ENCODE results near the gene ERP29.

The ERP29 gene

GRCh38 chr12:111984820-111985219, 28.4 kb upstream of the ERP29 start:
- Histone ChIP-seq H3K27me3 (ENCODE audit: insufficient read depth, low read length, poor library complexity, severe bottlenecking) (no peaks in the 10 kb centered on the region), H3K4me1 (ENCODE audit: insufficient read depth, low read length, poor library complexity, severe bottlenecking) (no peaks in the 10 kb centered on the region), H3K9me2 (replicated peaks; ENCODE audit: low read depth, low read length) (no peaks in the 10 kb centered on the region), H3K9me3 (ENCODE audit: insufficient read depth, low read depth, low read length) (no peaks in the 10 kb centered on the region), H4K20me1 (ENCODE audit: insufficient read depth, low read length, poor library complexity, severe bottlenecking) (no peaks in the 10 kb centered on the region), H3K4me2 (ENCODE audit: low read depth, low read length, poor library complexity, severe bottlenecking) (no peak overlapping the region), H3F3A (ENCODE audit: low read depth) (no peaks in the 10 kb centered on the region), H2AFZ (ENCODE audit: low read length) (no peak overlapping the region), H3K4me3 (ENCODE audit: low read length, poor library complexity, severe bottlenecking) (no peak overlapping the region), H3K79me2 (ENCODE audit: insufficient read depth, low read length) (no peaks in the 10 kb centered on the region), H3K36me3 (ENCODE audit: insufficient read depth, low read length) (no peaks in the 10 kb centered on the region), H3K9ac (ENCODE audit: low read depth, low read length, poor library complexity, severe bottlenecking) (no peak overlapping the region)
- TF ChIP-seq, protein P1, sequence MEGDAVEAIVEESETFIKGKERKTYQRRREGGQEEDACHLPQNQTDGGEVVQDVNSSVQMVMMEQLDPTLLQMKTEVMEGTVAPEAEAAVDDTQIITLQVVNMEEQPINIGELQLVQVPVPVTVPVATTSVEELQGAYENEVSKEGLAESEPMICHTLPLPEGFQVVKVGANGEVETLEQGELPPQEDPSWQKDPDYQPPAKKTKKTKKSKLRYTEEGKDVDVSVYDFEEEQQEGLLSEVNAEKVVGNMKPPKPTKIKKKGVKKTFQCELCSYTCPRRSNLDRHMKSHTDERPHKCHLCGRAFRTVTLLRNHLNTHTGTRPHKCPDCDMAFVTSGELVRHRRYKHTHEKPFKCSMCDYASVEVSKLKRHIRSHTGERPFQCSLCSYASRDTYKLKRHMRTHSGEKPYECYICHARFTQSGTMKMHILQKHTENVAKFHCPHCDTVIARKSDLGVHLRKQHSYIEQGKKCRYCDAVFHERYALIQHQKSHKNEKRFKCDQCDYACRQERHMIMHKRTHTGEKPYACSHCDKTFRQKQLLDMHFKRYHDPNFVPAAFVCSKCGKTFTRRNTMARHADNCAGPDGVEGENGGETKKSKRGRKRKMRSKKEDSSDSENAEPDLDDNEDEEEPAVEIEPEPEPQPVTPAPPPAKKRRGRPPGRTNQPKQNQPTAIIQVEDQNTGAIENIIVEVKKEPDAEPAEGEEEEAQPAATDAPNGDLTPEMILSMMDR (conservative IDR thresholded peaks at IDR 0.05; ENCODE audit: low read length), result no peak
- TF ChIP-seq EZH2phosphoT487 (IDR thresholded peaks at IDR 0.05; ENCODE audit: borderline replicate concordance), result no peak

DNA sequence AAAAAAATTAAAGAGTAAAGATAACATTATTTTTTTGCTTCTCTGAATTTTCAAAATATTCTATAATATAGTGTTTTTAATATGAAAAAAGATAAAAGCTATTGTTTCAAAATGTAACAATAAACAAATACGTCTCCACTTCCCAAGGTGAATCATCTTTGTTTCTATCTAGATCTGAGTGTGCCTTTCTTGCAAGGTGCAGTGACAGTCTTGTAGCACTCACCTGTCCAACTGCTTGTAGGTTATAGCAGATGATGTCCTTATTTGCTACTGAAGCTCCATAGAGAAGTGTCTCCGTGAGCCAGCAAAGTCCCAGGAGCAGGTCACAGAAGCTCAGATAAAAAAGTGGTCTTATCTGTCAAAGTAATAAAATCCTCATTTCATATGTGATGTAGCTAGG, 21.7 kb upstream of the ERP29 start:
- H2AFZ ChIP-seq (ENCODE audit: low read length), result no peak overlapping the region
- H4K20me1 ChIP-seq (ENCODE audit: insufficient read depth, low read length, poor library complexity, severe bottlenecking), result no peaks in the 10 kb centered on the region
- H3K4me1 ChIP-seq (ENCODE audit: insufficient read depth, low read length, poor library complexity, severe bottlenecking), result peaks cover 21% of the 10 kb centered on the region
- H3K4me2 ChIP-seq (ENCODE audit: low read depth, low read length, poor library complexity, severe bottlenecking), result no peak overlapping the region
- no peak overlapping the region for H3K9ac ChIP-seq (ENCODE audit: low read depth, low read length, poor library complexity, severe bottlenecking)
- H3K9me3 ChIP-seq (ENCODE audit: insufficient read depth, low read depth, low read length), result no peaks in the 10 kb centered on the region
- no peaks in the 10 kb centered on the region for H3K9me2 ChIP-seq (replicated peaks; ENCODE audit: low read depth, low read length)
- no peaks in the 10 kb centered on the region for H3K27me3 ChIP-seq (ENCODE audit: insufficient read depth, low read length, poor library complexity, severe bottlenecking)
- no peak for TF ChIP-seq EZH2phosphoT487 (IDR thresholded peaks at IDR 0.05; ENCODE audit: borderline replicate concordance)
- TF ChIP-seq, protein P1 (conservative IDR thresholded peaks at IDR 0.05; ENCODE audit: low read length), result no peak
- H3K36me3 ChIP-seq (ENCODE audit: insufficient read depth, low read length), result no peaks in the 10 kb centered on the region
- no peak overlapping the region for H3K4me3 ChIP-seq (ENCODE audit: low read length, poor library complexity, severe bottlenecking)
- no peaks in the 10 kb centered on the region for H3F3A ChIP-seq (ENCODE audit: low read depth)
- no peaks in the 10 kb centered on the region for H3K79me2 ChIP-seq (ENCODE audit: insufficient read depth, low read length)

- Histone ChIP-seq H3K9me3 (ENCODE audit: insufficient read depth, low read depth, low read length) (no peaks in the 10 kb centered on the region), H2AFZ (ENCODE audit: low read length) (no peak overlapping the region), H4K20me1 (ENCODE audit: insufficient read depth, low read length, poor library complexity, severe bottlenecking) (no peaks in the 10 kb centered on the region), H3F3A (ENCODE audit: low read depth) (no peaks in the 10 kb centered on the region), H3K79me2 (ENCODE audit: insufficient read depth, low read length) (no peaks in the 10 kb centered on the region), H3K9ac (ENCODE audit: low read depth, low read length, poor library complexity, severe bottlenecking) (no peak overlapping the region), H3K9me2 (replicated peaks; ENCODE audit: low read depth, low read length) (no peaks in the 10 kb centered on the region), H3K4me1 (ENCODE audit: insufficient read depth, low read length, poor library complexity, severe bottlenecking) (peaks cover 21% of the 10 kb centered on the region), H3K4me2 (ENCODE audit: low read depth, low read length, poor library complexity, severe bottlenecking) (no peak overlapping the region), H3K36me3 (ENCODE audit: insufficient read depth, low read length) (no peaks in the 10 kb centered on the region), H3K4me3 (ENCODE audit: low read length, poor library complexity, severe bottlenecking) (no peak overlapping the region), H3K27me3 (ENCODE audit: insufficient read depth, low read length, poor library complexity, severe bottlenecking) (no peaks in the 10 kb centered on the region)
- TF ChIP-seq, protein P1 (conservative IDR thresholded peaks at IDR 0.05; ENCODE audit: low read length), result no peak
Observed at GRCh38 chr12:111991946-111992345, 21.3 kb upstream of the ERP29 start.
